AG08396 (cell line): ENCODE measurements around the gene RNF126.
"Not testable (repeated sequence)": the region's sequence is repeated elsewhere in the genome, so short reads cannot be mapped to it uniquely, and the experiment has no call there.

Experiments
- DNase-seq: peaks from one replicate; pipeline ENCODE4 v3.0.0; 2012; ENCODE audit warnings: low spot score, mixed read lengths

The RNF126 gene

GRCh38 chr19:611481-611868 is 51.5 kb downstream of the RNF126 start:
- peak; percentile 94 for DNase-seq

- peak; percentile 74 for DNase-seq
Observed at GRCh38 chr19:610801-611480, 52.1 kb downstream of the RNF126 start.

GRCh38 chr19:610071-610800 is 52.8 kb downstream of the RNF126 start:
- no peak for DNase-seq

GRCh38 chr19:609004-609346 is 54.0 kb downstream of the RNF126 start:
- DNase-seq, result no peak

- DNase-seq, result no peak
Observed at GRCh38 chr19:608155-609003, 54.6 kb downstream of the RNF126 start.

GRCh38 chr19:607301-608154 is 55.5 kb downstream of the RNF126 start:
- no peak for DNase-seq

- not testable (repeated sequence) for DNase-seq
Observed at GRCh38 chr19:605061-605971, 57.7 kb downstream of the RNF126 start.

- no peak for DNase-seq
Observed at GRCh38 chr19:604355-604754, 58.7 kb downstream of the RNF126 start.

GRCh38 chr19:603779-604178 is 59.2 kb downstream of the RNF126 start:
- not testable (repeated sequence) for DNase-seq

GRCh38 chr19:603302-603639 is 59.7 kb downstream of the RNF126 start:
- not testable (repeated sequence) for DNase-seq

GRCh38 chr19:602391-603301 is 60.4 kb downstream of the RNF126 start:
- DNase-seq, result no peak

- no peak for DNase-seq
Observed at GRCh38 chr19:601790-602189, 61.2 kb downstream of the RNF126 start.

- no peak for DNase-seq
Observed at GRCh38 chr19:601310-601709, 61.7 kb downstream of the RNF126 start.
